ENCODE data around the gene CHRNA3. TPM values are rescaled to one million over a fixed set of nuclear protein-coding genes. Genes with fewer than 3 reads are reported as not detected.

The CHRNA3 gene
- total and polyA plus RNA-seq, 7 donors = 0.23 to 13.8 (median 6.9) TPM

- H3K9me3 ChIP-seq = no peaks in the 10 kb centered on the region
- H3K27ac ChIP-seq = no peak overlapping the region
- no peaks in the 10 kb centered on the region for H3K27me3 ChIP-seq
- DNase-seq = no peak
- no peak overlapping the region for H3K4me3 ChIP-seq
- H3K4me1 ChIP-seq = no peaks in the 10 kb centered on the region
- intact Hi-C loops (cut with DNase I) = no loop called here
- H3K36me3 ChIP-seq = no peaks in the 10 kb centered on the region
- TF ChIP-seq POLR2AphosphoS5 (IDR thresholded peaks at IDR 0.05) = no peak
- WGBS, 2 donors = 71 to 80% methylated on average over 6 of the region's 6 CpGs
Measured at GRCh38 chr15:78628227-78628626, 7.4 kb upstream of the CHRNA3 start.

GRCh38 chr15:78627348-78627747 lies 6.6 kb upstream of the CHRNA3 start:
- H3K27ac ChIP-seq = no peak overlapping the region
- intact Hi-C loops (cut with DNase I) = no loop called here
- TF ChIP-seq POLR2AphosphoS5 (IDR thresholded peaks at IDR 0.05) (no peak), CTCF (IDR thresholded peaks at IDR 0.05) (no peak), EP300 (IDR thresholded peaks at IDR 0.05) (no peak), POLR2A (IDR thresholded peaks at IDR 0.05) (no peak)
- no peaks in the 10 kb centered on the region for H3K36me3 ChIP-seq
- no peaks in the 10 kb centered on the region for H3K27me3 ChIP-seq
- H3K4me3 ChIP-seq = no peak overlapping the region
- no peak for DNase-seq
- no peaks in the 10 kb centered on the region for H3K4me1 ChIP-seq
- WGBS, 2 donors = 80 to 83% methylated on average over 8 of the region's 8 CpGs
- H3K9me3 ChIP-seq = no peaks in the 10 kb centered on the region

GRCh38 chr15:78626381-78626995 lies 5.7 kb upstream of the CHRNA3 start:
- Histone ChIP-seq H3K4me3 (no peak overlapping the region), H3K27me3 (peaks cover 0 to 4% (median 0%) of the 10 kb centered on the region in 3 donors), H3K36me3 (no peaks in the 10 kb centered on the region), H3K27ac (no peak overlapping the region), H3K4me1 (no peaks in the 10 kb centered on the region), H3K9me3 (no peaks in the 10 kb centered on the region)
- TF ChIP-seq CTCF (IDR thresholded peaks at IDR 0.05) = no peak
- no peak for TF ChIP-seq POLR2A (IDR thresholded peaks at IDR 0.05)
- no peak for TF ChIP-seq POLR2AphosphoS5 (IDR thresholded peaks at IDR 0.05)
- TF ChIP-seq EP300 (IDR thresholded peaks at IDR 0.05) = no peak
- WGBS, 2 donors = 79 to 86% methylated on average over 6 of the region's 6 CpGs
- intact Hi-C loops (cut with DNase I) = no loop called here
- DNase-seq = no peak

- intact Hi-C loops (cut with DNase I) = no loop called here
- DNase-seq = no peak
- TF ChIP-seq EP300 (IDR thresholded peaks at IDR 0.05) (no peak), POLR2AphosphoS5 (IDR thresholded peaks at IDR 0.05) (no peak), CTCF (IDR thresholded peaks at IDR 0.05) (no peak), POLR2A (IDR thresholded peaks at IDR 0.05) (no peak)
- no peaks in the 10 kb centered on the region for H3K9me3 ChIP-seq
- 71 to 72% methylated on average over 12 of the region's 12 CpGs for WGBS, 2 donors
- peaks cover 0 to 6% (median 5%) of the 10 kb centered on the region in 4 donors for H3K4me1 ChIP-seq
- no peaks in the 10 kb centered on the region for H3K36me3 ChIP-seq
- H3K27me3 ChIP-seq = peaks cover 0 to 11% (median 5%) of the 10 kb centered on the region in 3 donors
- H3K4me3 ChIP-seq = no peak overlapping the region
- no peak overlapping the region for H3K27ac ChIP-seq
Measured at GRCh38 chr15:78625606-78626280, 4.9 kb upstream of the CHRNA3 start.

GRCh38 chr15:78624651-78625590 lies 4.1 kb upstream of the CHRNA3 start:
- Histone ChIP-seq H3K27me3 (peaks cover 0 to 20% (median 9%) of the 10 kb centered on the region in 3 donors), H3K4me1 (peaks cover 0 to 14% (median 13%) of the 10 kb centered on the region in 4 donors), H3K9me3 (no peaks in the 10 kb centered on the region), H3K27ac (no peak overlapping the region), H3K36me3 (no peaks in the 10 kb centered on the region), H3K4me3 (no peak overlapping the region)
- intact Hi-C loops (cut with DNase I) = no loop called here
- no peak for DNase-seq
- TF ChIP-seq EP300 (IDR thresholded peaks at IDR 0.05) = no peak
- no peak for TF ChIP-seq POLR2AphosphoS5 (IDR thresholded peaks at IDR 0.05)
- no peak for TF ChIP-seq POLR2A (IDR thresholded peaks at IDR 0.05)
- no peak for TF ChIP-seq CTCF (IDR thresholded peaks at IDR 0.05)
- 80 to 83% methylated on average over 17 of the region's 17 CpGs for WGBS, 2 donors
